Measurements from ENCODE around the gene ANKRD26.

DNA sequence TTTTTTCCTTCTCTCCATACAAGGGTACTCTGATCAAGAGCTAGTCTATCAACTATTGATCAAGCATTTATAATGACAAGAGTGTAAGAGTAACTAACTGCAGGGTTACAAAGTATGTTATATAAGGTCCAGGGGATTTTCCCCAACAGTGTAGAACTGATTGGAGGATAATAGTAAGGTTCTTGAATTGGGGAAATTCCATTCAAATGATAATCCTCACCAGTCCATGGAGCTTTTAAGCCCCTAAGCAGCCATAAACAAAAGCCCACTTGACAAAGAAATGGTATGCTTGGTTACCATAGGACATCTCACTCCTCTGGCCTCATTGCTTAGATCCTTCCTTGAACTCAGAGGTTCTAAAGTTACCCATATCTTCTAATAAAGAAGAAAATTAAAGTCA, 45.6 kb upstream of the ANKRD26 start:
- no peak for TF ChIP-seq POLR2A (IDR thresholded peaks at IDR 0.05; ENCODE audit: low read depth, low read length)
- TF ChIP-seq SPI1 (IDR thresholded peaks at IDR 0.05; ENCODE audit: low read depth, low read length), result no peak
- no peak for TF ChIP-seq POLR2AphosphoS5 (IDR thresholded peaks at IDR 0.05; ENCODE audit: low read depth, low read length)

Data from GM12891 (cell line).